ENCODE results near the gene SAP25.
A peak's percentile ranks its signal among the peaks of the same experiment; 100 is the strongest.

The SAP25 gene

DNA sequence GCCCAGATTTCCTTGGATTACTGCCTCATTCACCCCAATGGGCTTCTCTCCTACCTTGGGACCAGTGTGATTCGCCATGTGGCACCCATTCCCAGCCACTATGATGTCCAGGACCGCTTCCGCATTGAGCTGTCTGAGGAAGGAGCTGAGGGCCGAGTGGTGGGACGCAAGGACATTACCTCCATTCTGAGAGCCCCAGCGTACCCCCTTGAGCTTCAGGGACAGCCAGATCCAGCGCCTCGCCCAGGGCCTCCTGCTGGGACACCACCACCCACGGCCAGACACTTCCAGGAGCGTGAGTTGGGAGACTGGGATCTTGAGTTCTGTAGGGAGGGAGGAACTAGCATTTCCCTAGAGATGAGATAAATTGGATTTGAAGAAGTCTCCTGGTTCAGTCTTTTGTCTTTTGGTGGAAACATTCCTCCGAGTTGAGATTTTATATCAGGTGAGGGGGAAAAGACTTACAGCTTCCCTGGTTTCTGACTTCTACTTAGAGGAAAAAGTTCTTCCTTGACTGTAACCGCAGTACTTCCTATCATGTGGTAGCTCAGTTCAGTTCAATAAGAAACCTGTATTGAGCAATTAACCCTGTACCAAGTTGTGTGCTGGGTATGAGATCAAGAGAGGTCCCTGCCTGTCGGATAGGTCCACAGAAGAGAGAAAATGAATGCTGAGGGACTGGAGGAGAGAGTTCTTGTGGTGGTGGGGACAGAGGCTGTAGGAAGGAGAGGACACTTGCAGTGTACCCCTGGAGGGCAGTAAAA is 39.9 kb upstream of the SAP25 start:
- H3K36me3 ChIP-seq = no peaks in the 10 kb centered on the region
- DNase-seq = no peak
- no peak overlapping the region; the same call in 1 of the 2 replicates for H3K4me3 ChIP-seq (ENCODE audit: low read depth, low read length)
- no peaks in the 10 kb centered on the region for H3K4me1 ChIP-seq
- TF ChIP-seq, protein P1, sequence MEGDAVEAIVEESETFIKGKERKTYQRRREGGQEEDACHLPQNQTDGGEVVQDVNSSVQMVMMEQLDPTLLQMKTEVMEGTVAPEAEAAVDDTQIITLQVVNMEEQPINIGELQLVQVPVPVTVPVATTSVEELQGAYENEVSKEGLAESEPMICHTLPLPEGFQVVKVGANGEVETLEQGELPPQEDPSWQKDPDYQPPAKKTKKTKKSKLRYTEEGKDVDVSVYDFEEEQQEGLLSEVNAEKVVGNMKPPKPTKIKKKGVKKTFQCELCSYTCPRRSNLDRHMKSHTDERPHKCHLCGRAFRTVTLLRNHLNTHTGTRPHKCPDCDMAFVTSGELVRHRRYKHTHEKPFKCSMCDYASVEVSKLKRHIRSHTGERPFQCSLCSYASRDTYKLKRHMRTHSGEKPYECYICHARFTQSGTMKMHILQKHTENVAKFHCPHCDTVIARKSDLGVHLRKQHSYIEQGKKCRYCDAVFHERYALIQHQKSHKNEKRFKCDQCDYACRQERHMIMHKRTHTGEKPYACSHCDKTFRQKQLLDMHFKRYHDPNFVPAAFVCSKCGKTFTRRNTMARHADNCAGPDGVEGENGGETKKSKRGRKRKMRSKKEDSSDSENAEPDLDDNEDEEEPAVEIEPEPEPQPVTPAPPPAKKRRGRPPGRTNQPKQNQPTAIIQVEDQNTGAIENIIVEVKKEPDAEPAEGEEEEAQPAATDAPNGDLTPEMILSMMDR (IDR thresholded peaks at IDR 0.05; ENCODE audit: low read depth, low read length) = no peak
- H3K27me3 ChIP-seq = no peaks in the 10 kb centered on the region
- no peaks in the 10 kb centered on the region for H3K9me3 ChIP-seq

DNA sequence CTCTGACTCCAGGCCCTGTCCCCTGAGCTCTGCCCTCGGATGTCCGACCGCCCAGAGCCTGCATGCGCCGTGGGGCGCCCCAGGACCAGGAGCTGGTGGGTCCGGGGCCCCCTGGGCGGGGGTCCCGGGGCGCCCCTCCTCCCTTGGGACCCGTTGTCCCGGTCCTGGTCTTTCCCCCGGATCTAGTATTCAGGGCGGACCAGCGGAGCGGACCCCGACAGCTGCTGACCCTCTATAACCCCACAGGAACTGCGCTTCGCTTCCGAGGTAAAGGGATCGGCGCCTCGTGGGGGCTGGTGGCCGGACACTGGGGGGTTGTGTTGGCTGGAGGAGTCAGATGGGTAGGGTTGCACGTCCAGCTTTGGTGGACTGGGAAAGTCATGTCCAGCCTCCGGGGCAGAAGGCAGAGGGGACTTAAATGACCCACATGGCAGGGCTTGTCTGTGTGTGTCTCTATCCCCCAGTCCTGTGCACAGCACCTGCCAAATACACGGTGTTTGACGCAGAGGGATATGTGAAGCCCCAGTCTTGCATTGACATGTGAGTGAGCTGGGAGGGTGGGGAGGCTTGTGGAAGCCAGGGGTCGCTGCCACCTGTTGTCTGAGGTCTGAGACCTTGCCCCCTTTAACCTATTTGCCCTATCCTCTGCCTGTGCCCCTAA is 39.2 kb upstream of the SAP25 start:
- TF ChIP-seq, protein P1 (IDR thresholded peaks at IDR 0.05; ENCODE audit: low read depth, low read length) = peak; percentile 33
- Histone ChIP-seq H3K9me3 (no peaks in the 10 kb centered on the region), H3K4me3 (ENCODE audit: low read depth, low read length) (peak overlapping the region; percentile 74), H3K4me1 (no peaks in the 10 kb centered on the region), H3K27me3 (no peaks in the 10 kb centered on the region), H3K36me3 (peaks cover 5% of the 10 kb centered on the region)
- DNase-seq = no peak

DNA sequence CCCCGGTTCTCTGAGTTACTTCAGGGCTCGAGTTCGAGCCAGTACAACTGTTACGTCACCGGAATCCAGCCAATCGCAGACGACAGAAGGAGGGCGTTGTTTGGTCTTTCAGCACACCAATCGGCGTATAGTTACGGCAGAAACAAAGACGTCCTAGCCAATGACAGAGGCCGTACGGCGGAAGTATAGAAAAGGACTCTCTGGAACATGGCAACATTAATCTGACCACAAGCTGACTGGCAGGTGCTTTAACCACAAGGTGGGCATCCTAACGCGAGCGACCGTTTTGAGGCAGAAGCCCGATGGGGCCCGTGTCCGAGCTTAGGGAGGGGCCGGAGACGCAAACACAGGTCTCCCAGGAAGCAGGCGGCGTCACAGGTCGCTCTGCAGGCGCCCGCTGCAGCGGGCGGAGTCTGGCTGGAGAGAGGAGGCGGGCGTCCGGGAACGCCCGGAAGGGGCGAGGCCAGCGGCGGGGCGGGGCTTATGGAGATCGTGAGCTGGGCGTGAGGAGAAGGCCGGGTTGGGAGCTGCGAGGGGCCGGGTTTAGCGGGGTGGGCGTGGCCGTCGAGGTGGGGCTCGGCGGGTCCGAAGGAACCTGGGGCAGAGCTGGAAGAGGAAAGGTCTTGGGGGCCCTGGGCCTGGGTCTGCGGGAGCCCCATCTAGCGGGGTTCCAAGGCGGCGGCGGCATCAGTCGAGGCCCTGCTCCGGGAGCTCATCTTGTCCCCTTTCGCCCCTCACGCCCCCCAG is 38.5 kb upstream of the SAP25 start, which contains the start of gene MOSPD3:
Gene MOSPD3, plus strand, starts transcription at position 558 of the 747 bp plus-strand sequence. CDS start 252 bp downstream, outside the sequence.
- no peaks in the 10 kb centered on the region for H3K4me1 ChIP-seq
- no peaks in the 10 kb centered on the region for H3K9me3 ChIP-seq
- TF ChIP-seq, protein P1 (IDR thresholded peaks at IDR 0.05; ENCODE audit: low read depth, low read length) = no peak
- H3K27me3 ChIP-seq = no peaks in the 10 kb centered on the region
- DNase-seq = peak; percentile 99
- peaks cover 12% of the 10 kb centered on the region for H3K36me3 ChIP-seq
- peak within 1 kb of the TSS; percentile 74 for H3K4me3 ChIP-seq (ENCODE audit: low read depth, low read length)

DNA sequence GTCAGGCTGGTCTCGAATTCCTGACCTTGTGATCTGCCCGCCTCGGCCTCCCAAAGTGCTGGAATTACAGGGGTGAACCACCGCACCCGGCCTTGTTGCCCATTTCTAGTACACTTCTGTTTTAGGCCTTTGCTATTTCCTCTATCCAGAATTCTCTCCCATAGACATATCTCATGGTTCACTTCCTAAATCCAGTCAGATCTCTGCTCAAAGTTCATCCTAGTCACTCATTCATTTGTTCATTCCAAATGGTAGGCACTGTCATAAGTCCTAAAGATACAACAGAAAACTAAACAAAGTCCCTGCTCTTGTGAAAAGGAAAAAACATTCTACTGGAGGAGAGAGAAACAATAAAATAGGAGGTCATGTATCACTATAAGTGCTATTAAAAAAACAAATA is 36.3 kb upstream of the SAP25 start:
- H3K4me3 ChIP-seq (ENCODE audit: low read depth, low read length) = no peak overlapping the region
- H3K4me1 ChIP-seq = no peaks in the 10 kb centered on the region
- TF ChIP-seq, protein P1 (IDR thresholded peaks at IDR 0.05; ENCODE audit: low read depth, low read length) = no peak
- no peaks in the 10 kb centered on the region for H3K9me3 ChIP-seq
- DNase-seq = no peak
- H3K27me3 ChIP-seq = no peaks in the 10 kb centered on the region
- peaks cover 32% of the 10 kb centered on the region for H3K36me3 ChIP-seq

DNA sequence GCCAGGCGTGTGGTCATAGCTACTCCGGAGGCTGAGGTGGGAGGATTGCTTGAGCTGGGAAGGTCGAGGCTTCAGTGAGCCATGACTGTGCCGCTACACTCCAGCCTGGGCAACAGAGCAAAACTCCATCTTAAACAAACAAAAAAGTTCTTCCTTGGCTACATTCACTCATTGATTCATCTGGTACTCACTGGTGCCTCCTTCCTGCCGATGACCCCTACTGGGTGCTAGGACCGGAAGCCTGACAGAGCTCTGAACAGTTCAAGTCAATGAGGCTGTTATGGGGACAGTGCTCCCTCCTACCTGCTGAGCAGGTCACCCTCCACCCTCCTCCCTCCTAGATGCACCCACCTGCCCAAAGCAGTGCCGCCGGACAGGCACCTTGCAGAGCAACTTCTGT is 33.4 kb upstream of the SAP25 start:
- H3K36me3 ChIP-seq = peaks cover 36% of the 10 kb centered on the region
- no peak overlapping the region for H3K4me3 ChIP-seq (ENCODE audit: low read depth, low read length)
- DNase-seq = no peak
- no peaks in the 10 kb centered on the region for H3K9me3 ChIP-seq
- 0 out of 2 replicates have a peak, but pooled peaks cover 3% of the 10 kb centered on the region for H3K4me1 ChIP-seq
- TF ChIP-seq, protein P1 (IDR thresholded peaks at IDR 0.05; ENCODE audit: low read depth, low read length) = no peak
- no peaks in the 10 kb centered on the region for H3K27me3 ChIP-seq

All from BE2C (cell line).